ENCODE measurements around the gene SULT4A1. TPM values are rescaled to one million over a fixed set of nuclear protein-coding genes. Genes with fewer than 3 reads are reported as not detected.

Gene SULT4A1
- total and polyA plus RNA-seq, 2 donors: 0.09 to 4.6 TPM

DNA sequence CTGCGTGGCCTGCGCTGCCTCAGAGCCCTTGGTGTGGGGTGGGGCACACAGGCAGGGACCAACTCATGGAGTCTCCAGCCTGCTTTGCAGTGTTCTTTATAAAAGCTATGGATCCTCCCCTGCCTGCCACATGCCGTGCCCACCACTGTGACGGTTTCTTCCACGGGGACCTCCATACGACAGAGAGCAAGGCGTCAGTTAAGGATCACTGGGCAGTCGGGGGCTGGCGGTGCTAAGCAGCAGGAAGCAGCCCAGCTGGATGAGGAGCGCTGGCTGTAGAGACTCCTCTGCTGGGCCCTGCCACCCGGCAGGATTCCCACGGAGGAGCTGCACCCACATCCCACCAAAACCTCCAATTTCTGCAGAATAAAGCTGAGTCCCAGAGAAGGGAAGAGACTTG lies 27.1 kb downstream of the SULT4A1 start:
- H3K4me3 ChIP-seq (ENCODE audit: low read length in 2 of 2): no peak overlapping the region
- no peaks in the 10 kb centered on the region for H3K4me1 ChIP-seq (ENCODE audit: control insufficient read depth in 2 of 2, insufficient read depth in 2 of 2, low read length in 2 of 2)
- no peaks in the 10 kb centered on the region for H3K9me3 ChIP-seq (ENCODE audit: control insufficient read depth in 2 of 2, insufficient read depth in 1 of 2, low read length in 1 of 2)
- peaks cover 0 to 6% of the 10 kb centered on the region in 2 donors for H3K27me3 ChIP-seq (ENCODE audit: control insufficient read depth in 2 of 2, insufficient read depth in 1 of 2, low read length in 1 of 2)
- WGBS: 79% methylated on average over 12 of the region's 12 CpGs
- no peak overlapping the region for H3K27ac ChIP-seq (ENCODE audit: low read depth in 1 of 2, low read length in 1 of 2)
- no peak for DNase-seq (ENCODE audit: low read depth in 6 of 9, low spot score in 9 of 9)
- no peaks in the 10 kb centered on the region for H3K36me3 ChIP-seq (ENCODE audit: control insufficient read depth in 2 of 2, insufficient read depth in 2 of 2, low read length in 1 of 2)

DNA sequence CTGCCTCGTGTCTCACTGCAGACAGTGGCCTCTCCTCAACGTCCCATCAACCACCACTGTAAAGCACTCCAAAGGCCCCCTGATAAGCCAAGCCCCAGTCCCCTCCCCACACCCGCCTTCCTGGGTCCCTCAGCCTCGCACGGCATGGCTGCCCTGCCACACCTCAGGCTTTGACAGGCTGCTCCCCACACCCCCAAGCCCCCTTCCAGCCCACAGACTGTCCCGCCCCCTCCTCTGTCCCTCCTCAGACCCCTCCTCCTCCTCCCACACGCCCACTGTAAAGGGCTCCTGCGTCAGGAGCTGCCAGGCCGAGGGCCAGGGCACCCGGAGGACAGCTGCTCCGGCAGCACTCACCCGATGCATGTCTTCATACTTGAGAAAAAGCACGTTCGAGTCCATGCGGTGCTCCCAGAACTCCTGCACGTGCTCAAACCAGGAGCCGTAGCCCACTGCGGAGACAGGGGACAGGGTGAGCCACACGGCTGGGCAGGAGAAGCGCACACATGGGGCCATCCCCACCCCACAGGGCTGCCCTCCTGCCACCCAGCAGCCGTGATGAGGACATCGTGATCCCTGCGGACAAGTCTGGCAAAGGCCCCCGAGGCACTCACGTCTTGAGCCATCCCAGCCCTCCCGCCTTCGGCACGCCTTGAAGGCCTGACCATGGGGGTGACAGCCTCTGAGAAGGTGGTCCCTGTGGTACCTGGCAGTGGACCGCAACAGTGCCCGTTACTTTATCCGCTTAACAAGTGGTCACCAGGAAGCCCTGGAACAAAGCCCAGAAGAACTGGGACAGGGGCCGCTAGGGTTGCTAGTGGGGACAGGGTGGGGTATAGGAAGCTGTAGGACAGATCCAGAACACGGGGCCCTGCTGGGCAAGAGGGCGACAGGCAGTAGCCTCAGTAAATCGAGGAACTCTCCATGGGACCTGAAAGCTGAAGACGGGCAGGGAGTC lies 28.8 kb downstream of the SULT4A1 start:
- H3K9me3 ChIP-seq (ENCODE audit: control insufficient read depth in 2 of 2, insufficient read depth in 1 of 2, low read length in 1 of 2): no peaks in the 10 kb centered on the region
- H3K4me1 ChIP-seq (ENCODE audit: control insufficient read depth in 2 of 2, insufficient read depth in 2 of 2, low read length in 2 of 2): no peaks in the 10 kb centered on the region
- H3K27ac ChIP-seq (ENCODE audit: low read depth in 1 of 2, low read length in 1 of 2): no peak overlapping the region
- H3K4me3 ChIP-seq (ENCODE audit: low read length in 2 of 2): no peak overlapping the region
- no peak for DNase-seq (ENCODE audit: low read depth in 6 of 9, low spot score in 9 of 9)
- peaks cover 0 to 6% of the 10 kb centered on the region in 2 donors for H3K27me3 ChIP-seq (ENCODE audit: control insufficient read depth in 2 of 2, insufficient read depth in 1 of 2, low read length in 1 of 2)
- 90% methylated on average over 36 of the region's 36 CpGs for WGBS
- no peaks in the 10 kb centered on the region for H3K36me3 ChIP-seq (ENCODE audit: control insufficient read depth in 2 of 2, insufficient read depth in 2 of 2, low read length in 1 of 2)

DNA sequence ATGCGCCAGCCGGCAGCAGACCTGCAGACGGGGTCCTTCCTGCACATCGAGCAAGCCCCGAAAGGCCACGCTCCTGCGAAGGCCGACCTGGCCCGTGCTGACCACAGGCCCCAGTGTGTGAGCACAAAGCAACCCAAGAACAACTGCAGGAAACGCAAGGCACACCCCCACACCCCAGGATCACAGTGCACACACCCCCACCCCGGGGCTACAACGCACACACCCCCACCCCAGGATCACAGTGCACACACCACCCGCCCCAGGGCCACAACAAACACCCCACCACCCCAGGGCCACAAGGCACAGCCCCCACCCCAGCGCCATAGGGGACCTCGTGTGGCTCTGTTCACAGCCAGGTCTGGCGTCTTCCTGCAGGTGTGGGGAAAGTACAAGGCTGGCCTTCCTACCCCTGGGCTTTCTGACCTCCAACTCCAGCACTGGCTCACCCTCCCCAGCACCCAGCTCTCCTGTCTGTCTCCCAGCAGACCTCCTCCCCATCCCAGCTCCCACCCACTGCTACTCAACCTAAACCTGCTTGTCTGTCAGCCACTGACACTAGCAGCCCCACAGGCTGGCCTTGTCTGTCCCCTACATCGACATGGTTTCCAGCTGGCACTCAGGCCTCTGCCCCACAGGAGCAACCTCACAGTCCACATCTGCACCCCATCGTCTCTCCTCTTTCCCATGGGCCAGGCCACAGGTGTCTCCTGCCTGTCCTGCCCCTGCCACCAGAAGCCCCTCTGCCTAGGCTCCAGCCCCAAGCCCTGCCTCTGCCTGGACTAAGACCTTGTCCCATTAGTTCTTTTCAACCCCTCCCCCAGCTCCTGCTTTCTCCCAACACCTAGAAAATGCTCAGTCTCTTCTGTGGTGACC lies 29.7 kb downstream of the SULT4A1 start:
- H3K4me3 ChIP-seq (ENCODE audit: low read length in 2 of 2): no peak overlapping the region
- no peaks in the 10 kb centered on the region for H3K9me3 ChIP-seq (ENCODE audit: control insufficient read depth in 2 of 2, insufficient read depth in 1 of 2, low read length in 1 of 2)
- no peak for DNase-seq (ENCODE audit: low read depth in 6 of 9, low spot score in 9 of 9)
- no peaks in the 10 kb centered on the region for H3K36me3 ChIP-seq (ENCODE audit: control insufficient read depth in 2 of 2, insufficient read depth in 2 of 2, low read length in 1 of 2)
- 90% methylated on average over 18 of the region's 18 CpGs for WGBS
- no peak overlapping the region for H3K27ac ChIP-seq (ENCODE audit: low read depth in 1 of 2, low read length in 1 of 2)
- no peaks in the 10 kb centered on the region for H3K4me1 ChIP-seq (ENCODE audit: control insufficient read depth in 2 of 2, insufficient read depth in 2 of 2, low read length in 2 of 2)
- peaks cover 0 to 6% of the 10 kb centered on the region in 2 donors for H3K27me3 ChIP-seq (ENCODE audit: control insufficient read depth in 2 of 2, insufficient read depth in 1 of 2, low read length in 1 of 2)

DNA sequence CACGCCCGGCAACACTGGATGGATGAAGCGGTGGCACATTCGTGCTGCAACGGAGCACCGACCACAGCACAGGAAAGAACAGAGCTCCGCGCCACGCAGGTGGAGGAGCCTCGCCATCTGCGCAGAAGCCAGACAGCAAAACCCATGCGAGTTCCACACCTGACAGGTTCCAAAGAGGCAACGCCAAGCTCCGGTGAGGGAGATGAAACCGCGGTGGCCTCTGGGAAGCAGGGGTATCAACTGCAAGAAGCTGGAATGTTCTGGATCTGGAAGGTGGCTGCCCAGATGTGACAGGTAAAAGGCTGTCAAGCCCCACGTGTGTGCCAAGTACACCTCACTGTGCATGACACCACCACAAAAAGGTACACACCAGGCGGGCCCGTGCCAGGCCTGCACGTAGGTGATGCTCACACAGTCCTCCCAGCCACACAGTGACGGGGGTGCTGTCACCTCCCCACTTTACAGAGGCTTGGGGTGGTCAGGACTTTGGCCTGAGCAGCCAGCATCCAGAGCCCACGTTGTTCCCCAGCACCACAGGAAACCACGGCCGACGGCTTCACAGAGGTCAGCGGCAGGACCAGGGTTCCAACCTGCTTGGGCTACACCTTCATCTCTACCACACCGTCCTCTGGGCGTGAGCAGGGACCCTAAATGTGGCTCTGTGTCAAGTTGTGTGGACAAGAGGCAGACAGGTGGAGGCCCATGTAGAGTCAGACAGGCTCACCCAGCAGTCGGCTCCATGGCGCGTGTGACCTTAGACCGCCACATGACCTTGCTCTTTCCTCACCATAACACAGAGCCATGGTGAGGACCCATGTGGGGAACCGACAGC lies 30.5 kb downstream of the SULT4A1 start:
- H3K27ac ChIP-seq (ENCODE audit: low read depth in 1 of 2, low read length in 1 of 2): no peak overlapping the region
- no peak overlapping the region for H3K4me3 ChIP-seq (ENCODE audit: low read length in 2 of 2)
- whole genome bisulfite sequencing: 94% methylated on average over 33 of the region's 33 CpGs
- no peak for DNase-seq (ENCODE audit: low read depth in 6 of 9, low spot score in 9 of 9)
- no peaks in the 10 kb centered on the region for H3K4me1 ChIP-seq (ENCODE audit: control insufficient read depth in 2 of 2, insufficient read depth in 2 of 2, low read length in 2 of 2)
- peaks cover 0 to 6% of the 10 kb centered on the region in 2 donors for H3K27me3 ChIP-seq (ENCODE audit: control insufficient read depth in 2 of 2, insufficient read depth in 1 of 2, low read length in 1 of 2)
- H3K9me3 ChIP-seq (ENCODE audit: control insufficient read depth in 2 of 2, insufficient read depth in 1 of 2, low read length in 1 of 2): no peaks in the 10 kb centered on the region
- H3K36me3 ChIP-seq (ENCODE audit: control insufficient read depth in 2 of 2, insufficient read depth in 2 of 2, low read length in 1 of 2): no peaks in the 10 kb centered on the region

- no peaks in the 10 kb centered on the region for H3K36me3 ChIP-seq (ENCODE audit: control insufficient read depth in 2 of 2, insufficient read depth in 2 of 2, low read length in 1 of 2)
- peaks cover 0 to 6% of the 10 kb centered on the region in 2 donors for H3K27me3 ChIP-seq (ENCODE audit: control insufficient read depth in 2 of 2, insufficient read depth in 1 of 2, low read length in 1 of 2)
- 94% methylated on average over 12 of the region's 12 CpGs for WGBS
- no peak overlapping the region for H3K4me3 ChIP-seq (ENCODE audit: low read length in 2 of 2)
- peaks cover 0 to 3% of the 10 kb centered on the region in 2 donors for H3K4me1 ChIP-seq (ENCODE audit: control insufficient read depth in 2 of 2, insufficient read depth in 2 of 2, low read length in 2 of 2)
- no peaks in the 10 kb centered on the region for H3K9me3 ChIP-seq (ENCODE audit: control insufficient read depth in 2 of 2, insufficient read depth in 1 of 2, low read length in 1 of 2)
- H3K27ac ChIP-seq (ENCODE audit: low read depth in 1 of 2, low read length in 1 of 2): no peak overlapping the region
- DNase-seq (ENCODE audit: low read depth in 6 of 9, low spot score in 9 of 9): no peak
Measured at GRCh38 chr22:43830931-43831560, 31.3 kb downstream of the SULT4A1 start.

DNA sequence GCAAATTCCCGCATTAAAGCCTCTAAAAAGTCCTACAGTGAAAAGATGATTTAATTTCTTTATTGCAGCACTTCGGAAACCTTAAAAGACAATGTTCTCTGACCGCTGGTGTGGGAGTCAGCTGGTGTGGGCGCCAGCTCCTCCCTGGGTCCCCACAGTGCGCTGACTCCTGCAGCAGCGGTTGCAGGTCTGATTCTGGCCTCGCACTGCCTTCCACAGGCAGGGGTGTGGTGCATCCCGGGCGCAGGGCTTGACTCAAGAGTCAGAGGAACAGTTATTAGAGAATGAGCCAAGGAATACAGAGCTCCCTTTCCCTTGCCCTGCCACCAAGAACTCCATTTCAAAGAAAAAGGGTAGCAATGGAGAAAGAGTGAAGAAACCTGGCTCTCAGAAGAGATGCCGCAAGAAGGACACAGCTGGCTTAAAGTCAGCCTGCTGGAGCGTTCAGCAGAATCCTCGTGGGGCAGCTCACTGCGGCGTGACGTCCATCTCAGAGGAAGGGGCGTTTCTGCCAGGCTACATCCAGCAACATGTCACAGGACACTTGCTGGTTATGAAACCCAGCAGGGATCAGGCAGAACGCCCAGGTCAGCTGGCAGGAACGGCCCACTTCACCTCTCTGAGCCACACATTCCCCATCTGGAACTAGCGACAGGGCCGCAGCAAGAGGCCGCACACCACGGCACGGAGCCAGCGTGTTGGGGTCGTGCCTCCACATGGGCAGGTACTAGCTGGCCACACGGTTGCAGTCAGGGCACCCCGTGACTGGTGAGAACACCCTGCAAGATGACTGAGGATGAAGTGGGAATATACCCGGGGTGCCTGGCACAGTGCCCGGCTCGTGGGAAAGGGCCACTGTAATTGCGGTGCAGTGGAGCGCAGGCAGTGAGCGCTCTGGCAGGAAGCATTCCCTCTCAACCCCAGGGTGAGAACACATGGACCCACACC lies 32.1 kb downstream of the SULT4A1 start:
- WGBS: 88% methylated on average over 33 of the region's 33 CpGs
- peaks cover 0 to 4% of the 10 kb centered on the region in 2 donors for H3K27me3 ChIP-seq (ENCODE audit: control insufficient read depth in 2 of 2, insufficient read depth in 1 of 2, low read length in 1 of 2)
- no peaks in the 10 kb centered on the region for H3K9me3 ChIP-seq (ENCODE audit: control insufficient read depth in 2 of 2, insufficient read depth in 1 of 2, low read length in 1 of 2)
- H3K4me3 ChIP-seq (ENCODE audit: low read length in 2 of 2): no peak overlapping the region
- H3K36me3 ChIP-seq (ENCODE audit: control insufficient read depth in 2 of 2, insufficient read depth in 2 of 2, low read length in 1 of 2): no peaks in the 10 kb centered on the region
- no peak overlapping the region for H3K27ac ChIP-seq (ENCODE audit: low read depth in 1 of 2, low read length in 1 of 2)
- DNase-seq (ENCODE audit: low read depth in 6 of 9, low spot score in 9 of 9): no peak
- H3K4me1 ChIP-seq (ENCODE audit: control insufficient read depth in 2 of 2, insufficient read depth in 2 of 2, low read length in 2 of 2): peaks cover 0 to 3% of the 10 kb centered on the region in 2 donors

DNA sequence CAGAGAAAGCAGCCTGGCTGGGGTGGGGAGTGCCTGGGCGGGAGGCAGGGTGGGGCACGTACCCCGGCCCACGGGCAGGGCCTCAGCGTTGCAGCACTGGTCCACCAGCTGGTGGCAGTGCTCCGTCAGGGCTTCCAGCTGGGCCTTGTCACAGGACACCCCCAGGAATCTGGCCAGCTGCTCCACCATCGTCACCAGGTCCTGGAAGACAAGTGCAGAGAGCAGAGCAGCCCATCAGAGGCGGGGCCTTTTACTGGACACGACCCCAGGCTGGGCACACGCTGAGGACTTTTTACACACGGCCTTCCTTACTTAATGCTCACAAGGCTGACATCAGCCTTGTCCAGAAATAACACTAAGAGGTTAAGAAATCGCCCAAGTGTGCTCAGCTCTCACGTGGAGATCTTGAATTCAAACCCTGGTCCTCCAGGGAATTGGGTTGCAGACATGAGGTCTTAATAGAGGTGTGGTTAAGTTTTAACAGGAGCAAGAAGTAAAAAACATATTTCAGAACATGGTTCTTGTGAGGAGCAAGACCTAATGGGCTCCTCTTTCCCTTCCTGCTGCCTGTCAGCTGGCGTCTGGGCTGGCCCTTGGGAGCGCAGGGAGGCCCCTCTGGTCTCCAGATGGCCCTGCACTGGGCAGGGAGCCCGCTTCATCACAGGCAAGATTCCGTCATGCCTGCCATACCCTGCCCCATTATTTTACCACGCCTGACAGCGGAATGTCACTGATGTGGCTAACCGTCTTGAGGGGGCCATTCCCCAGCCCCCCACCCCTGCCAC lies 33.1 kb downstream of the SULT4A1 start:
- Histone ChIP-seq H3K36me3 (ENCODE audit: control insufficient read depth in 2 of 2, insufficient read depth in 2 of 2, low read length in 1 of 2) (no peaks in the 10 kb centered on the region), H3K27me3 (ENCODE audit: control insufficient read depth in 2 of 2, insufficient read depth in 1 of 2, low read length in 1 of 2) (peaks cover 0 to 2% of the 10 kb centered on the region in 2 donors), H3K9me3 (ENCODE audit: control insufficient read depth in 2 of 2, insufficient read depth in 1 of 2, low read length in 1 of 2) (no peaks in the 10 kb centered on the region), H3K27ac (ENCODE audit: low read depth in 1 of 2, low read length in 1 of 2) (no peak overlapping the region), H3K4me3 (ENCODE audit: low read length in 2 of 2) (no peak overlapping the region), H3K4me1 (ENCODE audit: control insufficient read depth in 2 of 2, insufficient read depth in 2 of 2, low read length in 2 of 2) (peaks cover 0 to 3% of the 10 kb centered on the region in 2 donors)
- DNase-seq (ENCODE audit: low read depth in 6 of 9, low spot score in 9 of 9): no peak
- WGBS: 88% methylated on average over 20 of the region's 20 CpGs

Data from thymus (tissue), 11 donors.